HEK293 (cell line): ENCODE measurements around the gene CACNB4.
"Not testable (repeated sequence)": the region's sequence is repeated elsewhere in the genome, so short reads cannot be mapped to it uniquely, and the experiment has no call there.

ENCODE experiments used
- CTCF ChIA-PET: fragments of 350-600 bp; formaldehyde crosslinking; extraction: SDS; loops from one replicate; lab custom pipeline; 2021; ENCODE audit warnings: antibody characterized with exemption; lab: Yijun Ruan, JAX
- POLR2A ChIA-PET: fragments of 300-600 bp; formaldehyde crosslinking; extraction: SDS; loops from one replicate; lab custom pipeline; 2020; ENCODE audit warnings: antibody characterized with exemption, inconsistent platforms; lab: Yijun Ruan, JAX
- H3K27ac ChIP-seq: fragments of 200-500 bp; sonication (Bioruptor generic); 2 replicates; pipeline ENCODE4 v1.5.1; 2014; ENCODE audit warnings: low read depth, low read length, control low read depth, inconsistent platforms; ENCODE audit errors: extremely low read depth
- H3K36me3 ChIP-seq, 2 experiments: fragments of 200-500 bp in 1 of 2; sonication (Bioruptor generic) in 1 of 2; 1 replicate in 1 of 2; 2 replicates in 1 of 2; pipeline ENCODE4 v1.5.1; 2014 to 2017; ENCODE audit warnings: inconsistent platforms in 2 of 2, low read length in 2 of 2; ENCODE audit not compliant: control insufficient read depth in 2 of 2, insufficient read depth in 1 of 2
- H3K4me1 ChIP-seq: fragments of 200-500 bp; sonication (Bioruptor generic); 2 replicates; pipeline ENCODE4 v1.5.1; 2014; ENCODE audit warnings: mild to moderate bottlenecking, low read length, inconsistent platforms; ENCODE audit not compliant: control insufficient read depth, insufficient read depth
- H3K4me3 ChIP-seq: 2 replicates; pipeline ENCODE4 v1.5.1; 2011; ENCODE audit warnings: low read depth, mild to moderate bottlenecking, control low read depth, low read length, moderate library complexity
- H3K9me3 ChIP-seq: fragments of 200-500 bp; sonication (Bioruptor generic); 2 replicates; pipeline ENCODE4 v1.5.1; 2014; ENCODE audit warnings: low read depth, low read length, inconsistent platforms; ENCODE audit not compliant: control insufficient read depth, insufficient read depth
- BCL11A ChIP-seq: fragments of 450-650 bp; formaldehyde crosslinking; IDR thresholded peaks from 2 replicates; pipeline ENCODE4 v1.5.1; 2016; ENCODE audit warnings: low read depth, missing biosample characterization, missing genetic modification characterization
- HIC1 ChIP-seq: fragments of 450-650 bp; formaldehyde crosslinking; IDR thresholded peaks from 2 replicates; pipeline ENCODE4 v1.5.1; 2016; ENCODE audit warnings: missing biosample characterization, missing genetic modification characterization
- KLF8 ChIP-seq: fragments of 450-650 bp; formaldehyde crosslinking; IDR thresholded peaks from 2 replicates; pipeline ENCODE4 v1.5.1; 2016; ENCODE audit warnings: missing biosample characterization, missing genetic modification characterization
- SALL2 ChIP-seq: fragments of 450-650 bp; formaldehyde crosslinking; IDR thresholded peaks from 2 replicates; pipeline ENCODE4 v1.5.0; 2017; ENCODE audit warnings: missing biosample characterization, mild to moderate bottlenecking, missing genetic modification characterization, borderline replicate concordance
- ZNF114 ChIP-seq: fragments of 450-650 bp; formaldehyde crosslinking; IDR thresholded peaks from 2 replicates; pipeline ENCODE4 v1.5.0; 2017; ENCODE audit warnings: missing biosample characterization, missing genetic modification characterization
- ZNF121 ChIP-seq: fragments of 450-650 bp; formaldehyde crosslinking; IDR thresholded peaks from 2 replicates; pipeline ENCODE4 v1.5.1; 2016; ENCODE audit warnings: missing biosample characterization, missing genetic modification characterization
- ZNF140 ChIP-seq: fragments of 450-650 bp; formaldehyde crosslinking; IDR thresholded peaks from 2 replicates; pipeline ENCODE4 v1.5.1; 2016; ENCODE audit warnings: missing biosample characterization, missing genetic modification characterization
- ZNF146 ChIP-seq: fragments of 450-650 bp; formaldehyde crosslinking; IDR thresholded peaks from 2 replicates; pipeline ENCODE4 v1.5.1; 2016; ENCODE audit warnings: missing biosample characterization, missing genetic modification characterization
- ZNF221 ChIP-seq: fragments of 450-650 bp; formaldehyde crosslinking; IDR thresholded peaks from 2 replicates; pipeline ENCODE4 v1.5.1; 2017; ENCODE audit warnings: missing biosample characterization, missing genetic modification characterization, borderline replicate concordance
- ZNF248 ChIP-seq: fragments of 450-650 bp; formaldehyde crosslinking; IDR thresholded peaks from 2 replicates; pipeline ENCODE4 v1.5.1; 2017; ENCODE audit warnings: missing biosample characterization, missing genetic modification characterization
- ZNF274 ChIP-seq, 2 experiments: fragments of 200-500 bp in 1 of 2; fragments of 450-650 bp in 1 of 2; sonication (Bioruptor generic) in 1 of 2; formaldehyde crosslinking in 1 of 2; IDR thresholded peaks; 2 replicates each; pipeline versions ENCODE4 v1.5.1 to v1.6.1; 2014 to 2016; ENCODE audit warnings: borderline replicate concordance in 1 of 2, inconsistent platforms in 1 of 2, low read length in 1 of 2, missing biosample characterization in 1 of 2, missing genetic modification characterization in 1 of 2
- ZNF398 ChIP-seq: fragments of 450-650 bp; formaldehyde crosslinking; IDR thresholded peaks from 2 replicates; pipeline ENCODE4 v1.5.1; 2017; ENCODE audit warnings: missing biosample characterization, missing genetic modification characterization
- ZNF449 ChIP-seq: fragments of 450-650 bp; formaldehyde crosslinking; IDR thresholded peaks from 2 replicates; pipeline ENCODE4 v1.5.1; 2017; ENCODE audit warnings: missing biosample characterization, mild to moderate bottlenecking, missing genetic modification characterization, moderate library complexity
- ZNF558 ChIP-seq: fragments of 450-650 bp; formaldehyde crosslinking; IDR thresholded peaks from 2 replicates; pipeline ENCODE4 v1.5.1; 2016; ENCODE audit warnings: missing biosample characterization, missing genetic modification characterization
- ZNF571 ChIP-seq: fragments of 450-650 bp; formaldehyde crosslinking; IDR thresholded peaks from 2 replicates; pipeline ENCODE4 v1.5.0; 2017; ENCODE audit warnings: missing biosample characterization, missing genetic modification characterization
- ZNF610 ChIP-seq: fragments of 450-650 bp; formaldehyde crosslinking; IDR thresholded peaks from 2 replicates; pipeline ENCODE4 v1.5.1; 2016; ENCODE audit warnings: missing biosample characterization, missing genetic modification characterization, borderline replicate concordance
- ZNF692 ChIP-seq: fragments of 450-650 bp; formaldehyde crosslinking; IDR thresholded peaks from 2 replicates; pipeline ENCODE4 v1.5.1; 2016; ENCODE audit warnings: missing biosample characterization, missing genetic modification characterization

The CACNB4 gene

GRCh38 chr2:151996243-151997003 lies 102.4 kb downstream of the CACNB4 start:
- Histone ChIP-seq H3K9me3 (no peaks in the 10 kb centered on the region), H3K4me3 (no peak overlapping the region), H3K36me3 (no peaks in the 10 kb centered on the region), H3K4me1 (no peaks in the 10 kb centered on the region), H3K27ac (no peak overlapping the region)
- CTCF ChIA-PET, result interaction anchor here (0.7 to 1.1 kb wide), 6 partner anchors 15 to 193 kb away, joined by 3 to 4 read pairs (median 3); no protein-coding TSS in a partner anchor
- no peak for TF ChIP-seq ZNF610
- TF ChIP-seq ZNF140, result no peak
- TF ChIP-seq ZNF692 (tag by site-specific recombination), result no peak
- no peak for TF ChIP-seq ZNF274 (IDR thresholded peaks at IDR 0.05; ENCODE audit: low read length)
- no peak for TF ChIP-seq ZNF274 (tag by site-specific recombination; IDR thresholded peaks at IDR 0.05; ENCODE audit: borderline replicate concordance)
- no peak for TF ChIP-seq ZNF571 (tag by site-specific recombination)
- no peak for TF ChIP-seq ZNF221 (tag by site-specific recombination)
- POLR2A ChIA-PET, result interaction anchor here (0.8 kb wide), 1 partner anchor 169 kb away, joined by 3 read pairs; the partner anchor contains the start of gene ARL5A

GRCh38 chr2:151995161-151995557 lies 103.7 kb downstream of the CACNB4 start:
- no peaks in the 10 kb centered on the region for H3K4me1 ChIP-seq
- ChIA-PET CTCF (interaction anchor here (0.6 kb wide), 1 partner anchor 26 kb away, joined by 3 read pairs; no protein-coding TSS in a partner anchor), POLR2A (no interaction called here)
- no peaks in the 10 kb centered on the region for H3K36me3 ChIP-seq
- no peak overlapping the region for H3K4me3 ChIP-seq
- no peaks in the 10 kb centered on the region for H3K9me3 ChIP-seq
- TF ChIP-seq ZNF146 (tag by site-specific recombination) (no peak), SALL2 (no peak), ZNF449 (no peak), KLF8 (tag by site-specific recombination) (no peak), ZNF558 (no peak), ZNF571 (tag by site-specific recombination) (no peak)
- no peak overlapping the region for H3K27ac ChIP-seq

- H3K27ac ChIP-seq, H3K4me3 ChIP-seq, H3K4me1 ChIP-seq, H3K36me3 ChIP-seq, H3K9me3 ChIP-seq, POLR2A ChIA-PET: not testable (repeated sequence)
- CTCF ChIA-PET, result interaction anchor here (0.7 kb wide), 1 partner anchor 9 kb away, joined by 6 read pairs; no protein-coding TSS in a partner anchor
These were observed 104.7 kb downstream of the CACNB4 start for GRCh38 chr2:151994178-151994577.

- no peak overlapping the region for H3K27ac ChIP-seq
- no peaks in the 10 kb centered on the region for H3K36me3 ChIP-seq
- H3K4me3 ChIP-seq, result no peak overlapping the region
- ChIA-PET CTCF (interaction anchor here (0.7 to 1.2 kb wide), 3 partner anchors 13 to 202 kb away, joined by 3 read pairs; no protein-coding TSS in a partner anchor), POLR2A (no interaction called here)
- H3K4me1 ChIP-seq, result no peaks in the 10 kb centered on the region
- no peaks in the 10 kb centered on the region for H3K9me3 ChIP-seq
- TF ChIP-seq BCL11A (no peak), ZNF248 (tag by site-specific recombination) (no peak), ZNF121 (tag by site-specific recombination) (no peak), HIC1 (tag by site-specific recombination) (no peak), ZNF398 (tag by site-specific recombination) (no peak), ZNF114 (tag by site-specific recombination) (no peak)
These were observed 107.8 kb downstream of the CACNB4 start for GRCh38 chr2:151991010-151991409.
